AG09309 (cell line): ENCODE data around the gene EPC1.
"Not testable (repeated sequence)": the region's sequence is repeated elsewhere in the genome, so short reads cannot be mapped to it uniquely, and the experiment has no call there.

Source experiments
- DNase-seq: peaks from one replicate; pipeline ENCODE4 v3.0.0-alpha.2; 2010; ENCODE audit warnings: low read depth
- H3K4me3 ChIP-seq: 2 replicates; pipeline ENCODE4 v1.5.1; 2011; ENCODE audit warnings: mild to moderate bottlenecking, low read depth, low read length, moderate library complexity; ENCODE audit not compliant: control insufficient read depth
- TF ChIP-seq, protein P1 (sequence below): IDR thresholded peaks from 2 replicates; pipeline ENCODE4 v1.5.1; 2011; ENCODE audit warnings: mild to moderate bottlenecking, low read depth, low read length, inconsistent platforms; ENCODE audit not compliant: insufficient read depth, control insufficient read depth; ENCODE audit errors: missing control alignments

EPC1 gene

DNA sequence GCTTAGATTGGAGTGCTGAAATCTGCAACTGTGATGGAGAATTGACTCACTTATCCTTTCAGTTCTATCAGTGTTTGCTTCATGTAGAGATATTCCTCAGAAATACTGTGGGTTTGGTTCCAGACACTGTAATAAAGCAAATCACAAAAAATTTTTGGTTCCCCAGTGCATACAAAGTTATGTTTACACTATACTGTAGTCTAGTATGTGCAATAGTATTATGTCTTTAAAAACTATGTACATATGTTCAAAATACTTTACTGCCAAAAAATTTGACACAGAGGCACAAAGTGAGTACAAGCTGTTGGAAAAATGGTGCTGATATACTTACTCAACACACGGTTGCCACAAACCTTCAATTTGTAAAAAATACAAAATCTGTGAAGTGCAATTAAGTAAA is 112.5 kb downstream of the EPC1 start:
- no peak for DNase-seq
- H3K4me3 ChIP-seq, result no peak overlapping the region
- TF ChIP-seq, protein P1, sequence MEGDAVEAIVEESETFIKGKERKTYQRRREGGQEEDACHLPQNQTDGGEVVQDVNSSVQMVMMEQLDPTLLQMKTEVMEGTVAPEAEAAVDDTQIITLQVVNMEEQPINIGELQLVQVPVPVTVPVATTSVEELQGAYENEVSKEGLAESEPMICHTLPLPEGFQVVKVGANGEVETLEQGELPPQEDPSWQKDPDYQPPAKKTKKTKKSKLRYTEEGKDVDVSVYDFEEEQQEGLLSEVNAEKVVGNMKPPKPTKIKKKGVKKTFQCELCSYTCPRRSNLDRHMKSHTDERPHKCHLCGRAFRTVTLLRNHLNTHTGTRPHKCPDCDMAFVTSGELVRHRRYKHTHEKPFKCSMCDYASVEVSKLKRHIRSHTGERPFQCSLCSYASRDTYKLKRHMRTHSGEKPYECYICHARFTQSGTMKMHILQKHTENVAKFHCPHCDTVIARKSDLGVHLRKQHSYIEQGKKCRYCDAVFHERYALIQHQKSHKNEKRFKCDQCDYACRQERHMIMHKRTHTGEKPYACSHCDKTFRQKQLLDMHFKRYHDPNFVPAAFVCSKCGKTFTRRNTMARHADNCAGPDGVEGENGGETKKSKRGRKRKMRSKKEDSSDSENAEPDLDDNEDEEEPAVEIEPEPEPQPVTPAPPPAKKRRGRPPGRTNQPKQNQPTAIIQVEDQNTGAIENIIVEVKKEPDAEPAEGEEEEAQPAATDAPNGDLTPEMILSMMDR, result no peak

GRCh38 chr10:32233375-32233774 is 113.6 kb downstream of the EPC1 start:
- not testable (repeated sequence) for H3K4me3 ChIP-seq, DNase-seq

DNA sequence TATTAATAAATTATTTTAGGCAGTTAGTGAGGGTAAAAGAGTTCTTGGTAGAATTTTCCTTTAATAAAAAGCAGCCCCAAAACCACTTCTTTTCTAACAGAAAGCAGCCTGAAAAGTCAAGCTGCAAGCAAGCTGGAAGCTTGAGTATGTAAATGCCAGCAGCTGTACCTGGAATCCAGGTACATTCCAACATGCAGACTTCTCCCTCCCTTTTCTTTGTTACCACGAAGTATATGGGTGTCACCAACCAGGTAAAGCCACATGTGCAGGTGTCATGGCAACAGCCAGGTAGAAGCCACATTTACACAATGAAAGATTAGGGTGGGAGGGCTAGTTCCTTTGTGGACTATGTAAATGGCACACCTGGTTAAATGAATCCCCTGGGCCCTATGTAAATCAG is 114.6 kb downstream of the EPC1 start:
- DNase-seq, result no peak
- H3K4me3 ChIP-seq, result no peak overlapping the region
- TF ChIP-seq, protein P1, result no peak

GRCh38 chr10:32229788-32230187 is 117.2 kb downstream of the EPC1 start:
- not testable (repeated sequence) for DNase-seq, H3K4me3 ChIP-seq

DNA sequence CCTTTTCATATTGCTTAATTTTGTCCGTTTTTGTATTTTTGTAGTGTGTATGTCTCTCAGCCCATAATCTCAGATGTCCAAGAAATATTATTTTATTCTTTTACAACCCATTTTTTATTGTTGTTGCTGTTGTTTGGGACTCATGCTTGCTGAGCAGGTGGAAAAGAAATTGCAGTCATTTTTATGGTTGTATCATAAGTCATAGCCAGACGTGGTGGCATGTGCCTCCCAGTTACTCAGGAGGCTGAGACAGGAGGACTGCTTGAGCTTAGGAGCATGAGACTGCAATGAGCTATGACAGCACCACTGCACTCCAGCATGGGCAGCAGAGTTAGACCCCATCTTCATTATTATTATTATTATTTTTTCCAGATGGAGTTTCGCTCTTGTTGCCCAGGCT is 117.8 kb downstream of the EPC1 start:
- no peak overlapping the region for H3K4me3 ChIP-seq
- no peak for DNase-seq

GRCh38 chr10:32227802-32228201 is 119.2 kb downstream of the EPC1 start:
- DNase-seq, result no peak
- TF ChIP-seq, protein P1, result no peak
- H3K4me3 ChIP-seq, result no peak overlapping the region

More for the DNA sequence above, 117.8 kb downstream of the EPC1 start:
- TF ChIP-seq, protein P1, result no peak

- no peak for DNase-seq
- no peak overlapping the region for H3K4me3 ChIP-seq
- TF ChIP-seq, protein P1, result no peak
Measured at GRCh38 chr10:32226624-32227023, 120.3 kb downstream of the EPC1 start.

DNA sequence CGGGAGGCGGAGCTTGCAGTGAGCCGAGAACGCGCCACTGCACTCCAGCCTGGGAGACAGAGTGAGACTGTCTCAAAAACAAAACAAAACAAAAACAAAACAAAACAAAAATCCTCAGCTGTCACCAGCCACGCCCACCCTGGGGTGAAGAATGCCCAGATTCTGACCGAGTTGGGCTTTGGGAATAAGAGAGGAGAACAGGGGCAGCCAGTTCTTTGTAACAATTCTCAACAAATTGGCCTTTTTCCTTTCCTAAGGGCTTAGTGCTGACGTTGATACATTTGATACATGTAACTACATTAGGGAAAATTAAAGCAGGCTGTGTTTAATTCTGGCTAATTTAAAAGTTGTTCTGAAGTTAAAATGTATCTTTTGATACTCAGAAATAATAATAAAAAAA is 121.0 kb downstream of the EPC1 start:
- TF ChIP-seq, protein P1, result no peak
- no peak overlapping the region for H3K4me3 ChIP-seq
- DNase-seq, result no peak

DNA sequence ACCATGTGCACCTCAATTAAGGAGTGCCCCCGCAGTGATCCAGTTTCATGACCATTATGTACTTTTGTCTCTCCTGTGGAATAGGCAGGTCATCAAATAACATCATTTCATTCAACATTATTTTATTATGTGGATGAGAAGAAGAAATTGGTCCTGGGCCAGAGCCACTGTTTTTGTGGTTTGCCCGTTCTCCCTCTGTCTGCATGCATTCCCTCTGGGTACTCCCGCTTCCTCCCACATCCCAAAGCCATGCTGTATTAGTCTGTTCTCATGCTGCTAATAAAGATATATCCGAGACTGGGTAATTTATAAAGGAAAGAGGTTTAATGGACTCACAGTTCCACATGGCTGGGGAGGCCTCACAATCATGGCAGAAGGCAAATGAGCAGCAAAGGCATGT is 124.6 kb downstream of the EPC1 start:
- not testable (repeated sequence) for DNase-seq, H3K4me3 ChIP-seq

- not testable (repeated sequence) for DNase-seq, H3K4me3 ChIP-seq
Measured at GRCh38 chr10:32219156-32219555, 127.8 kb downstream of the EPC1 start.

GRCh38 chr10:32218206-32219044 is 128.5 kb downstream of the EPC1 start:
- H3K4me3 ChIP-seq, DNase-seq: not testable (repeated sequence)
